Measurements from ENCODE around the gene CEMIP2.

DNA sequence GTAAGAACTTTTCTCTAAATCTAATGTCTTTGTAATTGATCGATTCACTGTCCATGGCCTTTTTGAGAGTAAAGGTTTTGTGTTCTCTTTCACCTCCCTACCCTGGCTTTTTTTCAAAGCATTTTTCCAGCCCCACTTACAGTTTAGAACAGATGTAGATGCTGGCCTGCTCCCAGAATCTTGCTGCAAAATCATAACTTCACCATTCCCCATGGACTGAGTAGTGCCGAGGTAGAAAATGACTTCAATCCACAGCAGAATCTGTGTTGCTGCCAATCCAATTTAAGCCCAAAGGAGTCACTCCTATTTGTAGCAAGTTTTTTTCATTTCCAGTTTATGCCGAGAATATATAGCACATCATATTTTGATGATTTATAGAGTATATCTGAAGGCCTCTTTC is 46.5 kb upstream of the CEMIP2 start:
- TF ChIP-seq ZNF737 (CRISPR knock-in tag; IDR thresholded peaks at IDR 0.05; ENCODE audit: borderline replicate concordance) (no peak), TAF1 (CRISPR knock-in tag; IDR thresholded peaks at IDR 0.05) (no peak), KLF6 (CRISPR knock-in tag; IDR thresholded peaks at IDR 0.05) (no peak), FOXM1 (CRISPR knock-in tag; IDR thresholded peaks at IDR 0.05) (no peak), ARID2 (CRISPR knock-in tag; IDR thresholded peaks at IDR 0.05; ENCODE audit: borderline replicate concordance) (no peak), ETS1 (CRISPR knock-in tag; IDR thresholded peaks at IDR 0.05) (no peak), MXD4 (CRISPR knock-in tag; IDR thresholded peaks at IDR 0.05) (no peak), RFX1 (IDR thresholded peaks at IDR 0.05) (no peak)
- TF ChIP-seq, protein P1, sequence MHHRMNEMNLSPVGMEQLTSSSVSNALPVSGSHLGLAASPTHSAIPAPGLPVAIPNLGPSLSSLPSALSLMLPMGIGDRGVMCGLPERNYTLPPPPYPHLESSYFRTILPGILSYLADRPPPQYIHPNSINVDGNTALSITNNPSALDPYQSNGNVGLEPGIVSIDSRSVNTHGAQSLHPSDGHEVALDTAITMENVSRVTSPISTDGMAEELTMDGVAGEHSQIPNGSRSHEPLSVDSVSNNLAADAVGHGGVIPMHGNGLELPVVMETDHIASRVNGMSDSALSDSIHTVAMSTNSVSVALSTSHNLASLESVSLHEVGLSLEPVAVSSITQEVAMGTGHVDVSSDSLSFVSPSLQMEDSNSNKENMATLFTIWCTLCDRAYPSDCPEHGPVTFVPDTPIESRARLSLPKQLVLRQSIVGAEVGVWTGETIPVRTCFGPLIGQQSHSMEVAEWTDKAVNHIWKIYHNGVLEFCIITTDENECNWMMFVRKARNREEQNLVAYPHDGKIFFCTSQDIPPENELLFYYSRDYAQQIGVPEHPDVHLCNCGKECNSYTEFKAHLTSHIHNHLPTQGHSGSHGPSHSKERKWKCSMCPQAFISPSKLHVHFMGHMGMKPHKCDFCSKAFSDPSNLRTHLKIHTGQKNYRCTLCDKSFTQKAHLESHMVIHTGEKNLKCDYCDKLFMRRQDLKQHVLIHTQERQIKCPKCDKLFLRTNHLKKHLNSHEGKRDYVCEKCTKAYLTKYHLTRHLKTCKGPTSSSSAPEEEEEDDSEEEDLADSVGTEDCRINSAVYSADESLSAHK (CRISPR knock-in tag; IDR thresholded peaks at IDR 0.05; ENCODE audit: borderline replicate concordance) = no peak
